GM12878 (cell line): ENCODE data around the gene FTO. TPM values are rescaled to one million over a fixed set of nuclear protein-coding genes. Genes with fewer than 3 reads are reported as not detected.

Experiments
- ATAC-seq: fragments of 200-7000 bp; cut with Tn5 transposase; 3 replicates; pipeline ENCODE4 v1.9.1; 2020; ENCODE audit warnings: mild to moderate bottlenecking, moderate library complexity
- BruUV-seq: library from RNA; stranded (reverse); fragments of 400-500 nt; replicated peaks from 2 replicates; lab custom pipeline; 2021; lab: Mats Ljungman, UMichigan
- CTCF ChIA-PET: fragments of 300-600 bp; sonication (Branson Sonifier 250); formaldehyde crosslinking; extraction: SDS; loops from one replicate; lab custom pipeline; 2021; ENCODE audit warnings: inconsistent platforms; lab: Yijun Ruan, JAX
- POLR2A ChIA-PET: fragments of 350-600 bp; formaldehyde crosslinking; extraction: SDS; loops from one replicate; lab custom pipeline; 2021; ENCODE audit warnings: inconsistent platforms; lab: Charles Lee
- RAD21 ChIA-PET: fragments of 300-600 bp; sonication (Branson Sonifier 250); formaldehyde crosslinking; loops from one replicate; lab custom pipeline; 2023; ENCODE audit warnings: antibody characterized with exemption; ENCODE audit not compliant: unreplicated experiment; lab: Charles Lee
- SMC1A ChIA-PET: fragments of 300-600 bp; sonication (Branson Sonifier 250); formaldehyde crosslinking; loops from one replicate; lab custom pipeline; 2023; ENCODE audit not compliant: unreplicated experiment, uncharacterized antibody; lab: Charles Lee
- DNase-seq: peaks from one replicate; pipeline ENCODE4 v3.0.0-alpha.2; 2011; ENCODE audit warnings: low read depth, low spot score
- FAIRE-seq: peaks from 3 replicates; lab custom pipeline; 2011; peaks lifted over from hg19 to GRCh38; lab: Jason Lieb, UNC
- H2AFZ ChIP-seq: 2 replicates; pipeline ENCODE4 v1.6.0; 2011; ENCODE audit warnings: low read depth, low read length, control low read depth; ENCODE audit not compliant: control insufficient read depth
- H3K27ac ChIP-seq: 2 replicates; pipeline ENCODE4 v1.5.1; 2011; ENCODE audit warnings: control low read depth; ENCODE audit not compliant: control insufficient read depth, insufficient read depth
- H3K27me3 ChIP-seq, 2 experiments: replicated peaks in 1 of 2; 2 replicates each; pipeline versions ENCODE4 v1.6.0 to v1.6.1; 2011; ENCODE audit warnings: low read length in 1 of 2; ENCODE audit not compliant: control insufficient read depth in 2 of 2, insufficient read depth in 2 of 2
- H3K36me3 ChIP-seq, 2 experiments: 2 replicates each; pipeline ENCODE4 v1.5.1; 2011; ENCODE audit warnings: low read length in 1 of 2; ENCODE audit not compliant: control insufficient read depth in 2 of 2, insufficient read depth in 2 of 2
- H3K4me1 ChIP-seq: 2 replicates; pipeline ENCODE4 v1.6.1; 2011; ENCODE audit warnings: mild to moderate bottlenecking, low read length, moderate library complexity, mixed read lengths; ENCODE audit not compliant: control insufficient read depth, insufficient read depth
- H3K4me2 ChIP-seq: 2 replicates; pipeline ENCODE4 v1.6.0; 2011; ENCODE audit warnings: control low read depth; ENCODE audit not compliant: control insufficient read depth, insufficient read depth
- H3K4me3 ChIP-seq: fragments of 200-600 bp; sonication (generic); 2 replicates; pipeline ENCODE4 v1.5.1; 2016
- H3K79me2 ChIP-seq: 2 replicates; pipeline ENCODE4 v1.6.0; 2011; ENCODE audit warnings: low read length; ENCODE audit not compliant: control insufficient read depth, insufficient read depth
- H3K9ac ChIP-seq: 2 replicates; pipeline ENCODE4 v1.8.0; 2011; ENCODE audit warnings: low read length, control low read depth, mixed read lengths; ENCODE audit not compliant: control insufficient read depth, insufficient read depth
- H3K9me3 ChIP-seq: replicated peaks from 3 replicates; pipeline ENCODE4 v1.5.1; 2011; ENCODE audit warnings: mild to moderate bottlenecking, low read length; ENCODE audit not compliant: control insufficient read depth, insufficient read depth
- H4K20me1 ChIP-seq: 2 replicates; pipeline ENCODE4 v1.6.0; 2011; ENCODE audit not compliant: control insufficient read depth, insufficient read depth
- BRCA1 ChIP-seq: IDR thresholded peaks from 2 replicates; pipeline ENCODE4 v1.6.1; 2011; ENCODE audit warnings: low read depth, low read length, improper control_type of control experiment
- CREM ChIP-seq: IDR thresholded peaks from 2 replicates; pipeline ENCODE4 v1.6.1; 2014; ENCODE audit warnings: antibody characterized with exemption, low read depth
- EGR1 ChIP-seq, 2 experiments: IDR thresholded peaks; 1 replicate in 1 of 2; 2 replicates in 1 of 2; pipeline ENCODE4 v1.6.1; 2011 to 2012; ENCODE audit warnings: low read depth in 2 of 2, low read length in 2 of 2, borderline replicate concordance in 1 of 2, mild to moderate bottlenecking in 1 of 2, moderate library complexity in 1 of 2
- IRF3 ChIP-seq: fragments of 450-650 bp; IDR thresholded peaks from 2 replicates; pipeline ENCODE4 v1.6.1; 2014; ENCODE audit warnings: mild to moderate bottlenecking
- KLF5 ChIP-seq: fragments of 450-650 bp; IDR thresholded peaks from 2 replicates; pipeline ENCODE4 v1.6.1; 2014; ENCODE audit warnings: mild to moderate bottlenecking; ENCODE audit not compliant: partially characterized antibody
- NR2C2 ChIP-seq: IDR thresholded peaks from 2 replicates; pipeline ENCODE4 v1.6.1; 2011; ENCODE audit warnings: borderline replicate concordance, low read depth; ENCODE audit not compliant: control insufficient read depth, insufficient read length
- PAX5 ChIP-seq: IDR thresholded peaks from 2 replicates; pipeline ENCODE4 v1.6.1; 2011; ENCODE audit warnings: low read depth, low read length, borderline replicate concordance
- POLR2AphosphoS5 ChIP-seq: IDR thresholded peaks from 2 replicates; pipeline ENCODE4 v1.6.1; 2011; ENCODE audit warnings: mild to moderate bottlenecking, low read length, inconsistent platforms
- RCOR1 ChIP-seq: conservative IDR thresholded peaks from 2 replicates; pipeline ENCODE4 v1.6.1; 2012; ENCODE audit warnings: low read depth, low read length, improper control_type of control experiment
- RELB ChIP-seq: fragments of 450-650 bp; IDR thresholded peaks from 2 replicates; pipeline ENCODE4 v1.6.1; 2017; ENCODE audit warnings: low read depth, mild to moderate bottlenecking, moderate library complexity
- SPI1 ChIP-seq: IDR thresholded peaks from 2 replicates; pipeline ENCODE4 v1.6.1; 2011; ENCODE audit warnings: low read depth, mild to moderate bottlenecking, low read length, moderate library complexity, borderline replicate concordance; ENCODE audit not compliant: insufficient read depth
- SREBF1 ChIP-seq: IDR thresholded peaks from 2 replicates; pipeline ENCODE4 v1.6.1; 2012; ENCODE audit warnings: mild to moderate bottlenecking, low read length
- SUPT20H ChIP-seq: IDR thresholded peaks from 2 replicates; pipeline ENCODE4 v1.6.1; 2011; ENCODE audit warnings: low read depth, mild to moderate bottlenecking, low read length, moderate library complexity, borderline replicate concordance; ENCODE audit not compliant: control insufficient read depth
- TAF1 ChIP-seq: IDR thresholded peaks from 2 replicates; pipeline ENCODE4 v1.6.1; 2011; ENCODE audit warnings: mild to moderate bottlenecking, low read depth, low read length, borderline replicate concordance
- ZBTB4 ChIP-seq: fragments of 450-650 bp; formaldehyde crosslinking; IDR thresholded peaks from 2 replicates; pipeline ENCODE4 v1.4.0; 2022; ENCODE audit warnings: mild to moderate bottlenecking, moderate library complexity
- WGBS: methylation state at CpG from one replicate; pipeline ENCODE4 v1.1.6; 2016; ENCODE audit warnings: low lambda C conversion rate; ENCODE audit not compliant: insufficient replicate concordance, insufficient coverage; ENCODE audit errors: missing lambda C conversion rate; 5-methylcytosine and 5-hydroxymethylcytosine counted together
- in situ Hi-C: fragments of 300-500 bp; cut with MboI; formaldehyde crosslinking; loops from 9 replicates; pipeline ENCODE4 v1.14.3; 2018; ENCODE audit warnings: mixed read lengths
- intact Hi-C: fragments of 100-400 bp; cut with micrococcal nuclease; formaldehyde crosslinking; loops from one replicate; pipeline ENCODE4 v1.14.2; 2022; ENCODE audit not compliant: unreplicated experiment
- polyA plus RNA-seq, 11 experiments: library from polyadenylated mRNA; depleted of rRNA in 4 of 11; unstranded in 6 of 11; stranded (reverse) in 5 of 11; fragments of >200 nt; fragmentation: Nextera tagmentation in 4 of 11; fragmentation: Illumina TruSeq in 1 of 11; extraction: Ambion mirVana in 4 of 11; extraction: Trizol in 1 of 11; gene quantifications; 1 replicate in 1 of 11; 2 replicates in 10 of 11; pipeline versions ENCODE4 v1.2.1 to v1.2.3, GENCODE V29; 2011 to 2016; ENCODE audit warnings: inconsistent platforms in 2 of 11, missing spikeins in 2 of 11, low read depth in 1 of 11
- total RNA-seq, 4 experiments: library from RNA; depleted of rRNA in 3 of 4; stranded (reverse); fragments of >200 nt in 3 of 4; fragmentation: Illumina TruSeq in 1 of 4; extraction: Trizol in 1 of 4; gene quantifications; 2 replicates each; pipeline versions ENCODE4 v1.2.1 to v1.2.3, GENCODE V29; 2013 to 2021
- TF ChIP-seq, protein P1 (sequence below): fragments of 450-650 bp; formaldehyde crosslinking; IDR thresholded peaks from 2 replicates; pipeline ENCODE4 v1.5.0; 2022; ENCODE audit warnings: mild to moderate bottlenecking, missing genetic modification characterization

Gene FTO
- total and polyA plus RNA-seq, 10 of the 15 experiments (the other 5 are each of a cell fraction or from before 2014, with no cell fraction given): 20.1 to 55.0 (median 47.0) TPM

- Histone ChIP-seq H3K36me3 (no peaks in the 10 kb centered on the region; a peak in 1 of 4 replicates), H3K9me3 (no peaks in the 10 kb centered on the region; the same call in 2 of the 3 replicates), H2AFZ (no peak overlapping the region), H3K79me2 (peaks cover 2% of the 10 kb centered on the region), H3K4me1 (no peaks in the 10 kb centered on the region), H3K4me2 (no peak overlapping the region), H3K27me3 (no peaks in the 10 kb centered on the region), H3K9ac (no peak overlapping the region), H4K20me1 (no peaks in the 10 kb centered on the region), H3K27ac (no peak overlapping the region), H3K4me3 (no peak overlapping the region)
- 98% methylated on average over 3 of the region's 3 CpGs for WGBS
- ATAC-seq (no peak), DNase-seq (no peak), FAIRE-seq (no peak)
- in situ Hi-C loops (no loop called here), intact Hi-C loops (no loop called here)
- BruUV-seq: no TSS peak
- ChIA-PET RAD21 (no interaction called here), SMC1A (no interaction called here), POLR2A (no interaction called here), CTCF (no interaction called here)
- TF ChIP-seq SREBF1: no peak
- TF ChIP-seq SPI1: no peak
- no peak for TF ChIP-seq POLR2AphosphoS5
- TF ChIP-seq, protein P1, sequence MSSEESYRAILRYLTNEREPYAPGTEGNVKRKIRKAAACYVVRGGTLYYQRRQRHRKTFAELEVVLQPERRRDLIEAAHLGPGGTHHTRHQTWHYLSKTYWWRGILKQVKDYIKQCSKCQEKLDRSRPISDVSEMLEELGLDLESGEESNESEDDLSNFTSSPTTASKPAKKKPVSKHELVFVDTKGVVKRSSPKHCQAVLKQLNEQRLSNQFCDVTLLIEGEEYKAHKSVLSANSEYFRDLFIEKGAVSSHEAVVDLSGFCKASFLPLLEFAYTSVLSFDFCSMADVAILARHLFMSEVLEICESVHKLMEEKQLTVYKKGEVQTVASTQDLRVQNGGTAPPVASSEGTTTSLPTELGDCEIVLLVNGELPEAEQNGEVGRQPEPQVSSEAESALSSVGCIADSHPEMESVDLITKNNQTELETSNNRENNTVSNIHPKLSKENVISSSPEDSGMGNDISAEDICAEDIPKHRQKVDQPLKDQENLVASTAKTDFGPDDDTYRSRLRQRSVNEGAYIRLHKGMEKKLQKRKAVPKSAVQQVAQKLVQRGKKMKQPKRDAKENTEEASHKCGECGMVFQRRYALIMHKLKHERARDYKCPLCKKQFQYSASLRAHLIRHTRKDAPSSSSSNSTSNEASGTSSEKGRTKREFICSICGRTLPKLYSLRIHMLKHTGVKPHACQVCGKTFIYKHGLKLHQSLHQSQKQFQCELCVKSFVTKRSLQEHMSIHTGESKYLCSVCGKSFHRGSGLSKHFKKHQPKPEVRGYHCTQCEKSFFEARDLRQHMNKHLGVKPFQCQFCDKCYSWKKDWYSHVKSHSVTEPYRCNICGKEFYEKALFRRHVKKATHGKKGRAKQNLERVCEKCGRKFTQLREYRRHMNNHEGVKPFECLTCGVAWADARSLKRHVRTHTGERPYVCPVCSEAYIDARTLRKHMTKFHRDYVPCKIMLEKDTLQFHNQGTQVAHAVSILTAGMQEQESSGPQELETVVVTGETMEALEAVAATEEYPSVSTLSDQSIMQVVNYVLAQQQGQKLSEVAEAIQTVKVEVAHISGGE (CRISPR knock-in tag): no peak
- TF ChIP-seq RCOR1: no peak
- TF ChIP-seq TAF1: no peak
- no peak for TF ChIP-seq KLF5
- no peak for TF ChIP-seq IRF3
- TF ChIP-seq RELB: no peak
- no peak for TF ChIP-seq PAX5
- TF ChIP-seq ZBTB4 (CRISPR knock-in tag): no peak
- TF ChIP-seq NR2C2: no peak
- TF ChIP-seq CREM: no peak
- TF ChIP-seq SUPT20H: no peak
- TF ChIP-seq EGR1 (IDR thresholded peaks at IDR 0.05; ENCODE audit: borderline replicate concordance in 1 of 2, low read depth in 2 of 2, low read length in 2 of 2): no peak
- TF ChIP-seq BRCA1: no peak
Observed at GRCh38 chr16:53717577-53717976, 13.6 kb downstream of the FTO start.
